Chondrocyte (in vitro differentiated cells): ENCODE measurements around the gene U2AF1L4. TPM values are rescaled to one million over a fixed set of nuclear protein-coding genes. Genes with fewer than 3 reads are reported as not detected.
A peak's percentile ranks its signal among the peaks of the same experiment; 100 is the strongest.

ENCODE experiments used
- DNase-seq: peaks from one replicate; pipeline ENCODE4 v3.0.0; 2021; ENCODE audit warnings: mixed read lengths, low spot score
- H3K27ac Mint-ChIP-seq: one replicate; pipeline ENCODE4 v1.8.0; 2021; ENCODE audit warnings: mild to moderate bottlenecking, moderate library complexity, mixed read lengths; ENCODE audit not compliant: unreplicated experiment
- H3K27me3 Mint-ChIP-seq: 2 replicates; pipeline ENCODE4 v1.8.0; 2021; ENCODE audit warnings: low read depth, mixed read lengths
- H3K36me3 Mint-ChIP-seq: 2 replicates; pipeline ENCODE4 v1.8.0; 2021; ENCODE audit warnings: low read depth, mixed read lengths
- H3K4me1 Mint-ChIP-seq: 2 replicates; pipeline ENCODE4 v1.8.0; 2021; ENCODE audit warnings: low read depth, mild to moderate bottlenecking, mixed read lengths
- H3K4me3 Mint-ChIP-seq: one replicate; pipeline ENCODE4 v1.8.0; 2021; ENCODE audit warnings: mild to moderate bottlenecking, moderate library complexity, mixed read lengths; ENCODE audit not compliant: unreplicated experiment
- H3K9me3 Mint-ChIP-seq: 2 replicates; pipeline ENCODE4 v1.8.0; 2021; ENCODE audit warnings: low read depth, mixed read lengths
- CTCF ChIP-seq: fragments of 200-600 bp; sonication (generic); IDR thresholded peaks from 2 replicates; pipeline ENCODE4 v1.5.0; 2021; ENCODE audit warnings: antibody characterized with exemption, mild to moderate bottlenecking, moderate library complexity
- total RNA-seq: library from RNA; stranded (reverse); gene quantifications from 3 replicates; pipeline ENCODE4 v1.2.1, GENCODE V29; 2021

The U2AF1L4 gene
- total RNA-seq, 1 donor from 2014 or later = 24.7 TPM

DNA sequence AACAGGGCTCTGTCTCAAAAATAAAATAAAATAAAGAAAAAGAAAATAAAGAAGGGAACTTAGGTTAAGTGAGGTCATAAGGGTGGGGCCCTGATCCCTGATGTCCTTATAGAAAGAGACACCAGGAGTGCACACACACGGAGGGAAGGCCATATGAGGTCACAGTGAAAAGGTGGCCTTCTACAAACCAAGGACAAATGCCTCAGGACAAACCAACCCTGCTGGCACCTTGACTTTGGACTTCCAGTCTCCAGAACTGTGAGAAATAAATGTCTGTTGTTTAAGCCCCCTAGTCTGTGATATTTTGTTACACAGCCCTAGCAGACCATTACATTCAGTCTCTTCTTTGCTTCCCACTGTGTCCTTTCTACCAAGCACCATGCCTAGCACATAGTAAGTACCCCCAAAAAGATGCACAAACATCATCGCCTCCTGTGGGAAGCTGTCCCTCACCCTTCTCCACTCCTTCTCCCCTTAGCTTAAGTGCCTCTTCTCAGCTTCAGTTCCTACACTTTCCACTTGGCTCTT lies 49.3 kb downstream of the U2AF1L4 start:
- no peak for DNase-seq
- no peak overlapping the region for H3K4me3 Mint-ChIP-seq
- no peak for TF ChIP-seq CTCF
- no peak overlapping the region for H3K27ac Mint-ChIP-seq
- no peaks in the 10 kb centered on the region for H3K27me3 Mint-ChIP-seq
- H3K36me3 Mint-ChIP-seq = no peaks in the 10 kb centered on the region
- no peaks in the 10 kb centered on the region for H3K9me3 Mint-ChIP-seq
- no peaks in the 10 kb centered on the region for H3K4me1 Mint-ChIP-seq

- Mint-ChIP-seq H3K4me3 (no peak overlapping the region), H3K4me1 (peaks cover 6% of the 10 kb centered on the region), H3K27me3 (no peaks in the 10 kb centered on the region), H3K36me3 (no peaks in the 10 kb centered on the region), H3K27ac (no peak overlapping the region), H3K9me3 (no peaks in the 10 kb centered on the region)
- TF ChIP-seq CTCF = peak; percentile 94
- no peak for DNase-seq
These were observed 51.2 kb downstream of the U2AF1L4 start for GRCh38 chr19:35693835-35694599.

GRCh38 chr19:35693422-35693821 lies 51.8 kb downstream of the U2AF1L4 start:
- TF ChIP-seq CTCF = no peak
- Mint-ChIP-seq H3K4me1 (peaks cover 6% of the 10 kb centered on the region), H3K9me3 (no peaks in the 10 kb centered on the region), H3K27ac (no peak overlapping the region), H3K36me3 (no peaks in the 10 kb centered on the region), H3K27me3 (no peaks in the 10 kb centered on the region), H3K4me3 (no peak overlapping the region)
- no peak for DNase-seq

Other genes with a start within 250 kb of the U2AF1L4 start
- gene DMKN, start 231.8 kb downstream of the U2AF1L4 start, total RNA-seq = 1.3 to 2.1 TPM in 2 of 3 replicates, not detected in the other
- gene SBSN, start 217.1 kb downstream of the U2AF1L4 start, total RNA-seq = 0.30 to 0.56 TPM (median 0.36 TPM) in 3 replicates
- not detected in 3 replicates for gene GAPDHS, start 212.0 kb downstream of the U2AF1L4 start, total RNA-seq
- gene TMEM147, start 199.8 kb downstream of the U2AF1L4 start, total RNA-seq = 86.3 to 105 TPM (median 90.9 TPM) in 3 replicates
- gene ATP4A, start 181.8 kb downstream of the U2AF1L4 start, total RNA-seq = not detected in 3 replicates
- not detected in 3 replicates for gene PMIS2, start 159.2 kb downstream of the U2AF1L4 start, total RNA-seq
- 7.7 to 17.2 TPM (median 8.4 TPM) in 3 replicates for gene HAUS5, start 132.7 kb downstream of the U2AF1L4 start, total RNA-seq
- gene RBM42, start 116.4 kb downstream of the U2AF1L4 start, total RNA-seq = 75.4 to 92.2 TPM (median 91.3 TPM) in 3 replicates
- 1.5 to 1.7 TPM (median 1.6 TPM) in 3 replicates for gene ETV2, start 103.7 kb downstream of the U2AF1L4 start, total RNA-seq
- 266 to 279 TPM (median 268 TPM) in 3 replicates for gene COX6B1, start 97.1 kb downstream of the U2AF1L4 start, total RNA-seq
- 0.65 TPM in 1 of 3 replicates, not detected in the others for gene UPK1A, start 78.9 kb downstream of the U2AF1L4 start, total RNA-seq
- gene ZBTB32, start 40.9 kb downstream of the U2AF1L4 start, total RNA-seq = not detected in 3 replicates
- 27.3 to 31.5 TPM (median 30.8 TPM) in 3 replicates for gene KMT2B, start 27.4 kb downstream of the U2AF1L4 start, total RNA-seq
- 0.59 to 1.4 TPM (median 0.99 TPM) in 3 replicates for gene IGFLR1, start 3.0 kb downstream of the U2AF1L4 start, total RNA-seq
- gene PSENEN, start 233 bp upstream of the U2AF1L4 start, total RNA-seq = 59.9 to 71.1 TPM (median 61.8 TPM) in 3 replicates
- gene LIN37, start 3.2 kb upstream of the U2AF1L4 start, total RNA-seq = 11.9 to 18.6 TPM (median 13.5 TPM) in 3 replicates
- gene HSPB6, start 11.6 kb upstream of the U2AF1L4 start, total RNA-seq = 0.75 to 5.7 TPM (median 5.0 TPM) in 3 replicates
- 17.4 to 24.6 TPM (median 20.3 TPM) in 3 replicates for gene PROSER3, start 12.8 kb upstream of the U2AF1L4 start, total RNA-seq
- gene ARHGAP33, start 30.1 kb upstream of the U2AF1L4 start, total RNA-seq = 8.5 to 14.6 TPM (median 12.0 TPM) in 3 replicates
- not detected in 3 replicates for gene PRODH2, start 67.4 kb upstream of the U2AF1L4 start, total RNA-seq
- gene NPHS1, start 107.1 kb upstream of the U2AF1L4 start, total RNA-seq = not detected in 3 replicates
- gene KIRREL2, start 111.5 kb upstream of the U2AF1L4 start, total RNA-seq = 0.22 TPM in 1 of 3 replicates, not detected in the others
- 31.7 to 76.4 TPM (median 66.8 TPM) in 3 replicates for gene APLP1, start 123.2 kb upstream of the U2AF1L4 start, total RNA-seq
- gene NFKBID, start 155.1 kb upstream of the U2AF1L4 start, total RNA-seq = 4.4 to 5.0 TPM (median 4.4 TPM) in 3 replicates
- 0.50 to 1.0 TPM in 2 of 3 replicates, not detected in the other for gene HCST, start 157.1 kb upstream of the U2AF1L4 start, total RNA-seq
- gene TYROBP, start 162.9 kb upstream of the U2AF1L4 start, total RNA-seq = not detected in 3 replicates
- gene LRFN3, start 191.0 kb upstream of the U2AF1L4 start, total RNA-seq = 18.4 to 23.3 TPM (median 21.0 TPM) in 3 replicates
- 10.8 to 12.0 TPM (median 11.2 TPM) in 3 replicates for gene SDHAF1, start 249.8 kb upstream of the U2AF1L4 start, total RNA-seq